ENCODE data around the gene TP73.

Gene TP73

DNA sequence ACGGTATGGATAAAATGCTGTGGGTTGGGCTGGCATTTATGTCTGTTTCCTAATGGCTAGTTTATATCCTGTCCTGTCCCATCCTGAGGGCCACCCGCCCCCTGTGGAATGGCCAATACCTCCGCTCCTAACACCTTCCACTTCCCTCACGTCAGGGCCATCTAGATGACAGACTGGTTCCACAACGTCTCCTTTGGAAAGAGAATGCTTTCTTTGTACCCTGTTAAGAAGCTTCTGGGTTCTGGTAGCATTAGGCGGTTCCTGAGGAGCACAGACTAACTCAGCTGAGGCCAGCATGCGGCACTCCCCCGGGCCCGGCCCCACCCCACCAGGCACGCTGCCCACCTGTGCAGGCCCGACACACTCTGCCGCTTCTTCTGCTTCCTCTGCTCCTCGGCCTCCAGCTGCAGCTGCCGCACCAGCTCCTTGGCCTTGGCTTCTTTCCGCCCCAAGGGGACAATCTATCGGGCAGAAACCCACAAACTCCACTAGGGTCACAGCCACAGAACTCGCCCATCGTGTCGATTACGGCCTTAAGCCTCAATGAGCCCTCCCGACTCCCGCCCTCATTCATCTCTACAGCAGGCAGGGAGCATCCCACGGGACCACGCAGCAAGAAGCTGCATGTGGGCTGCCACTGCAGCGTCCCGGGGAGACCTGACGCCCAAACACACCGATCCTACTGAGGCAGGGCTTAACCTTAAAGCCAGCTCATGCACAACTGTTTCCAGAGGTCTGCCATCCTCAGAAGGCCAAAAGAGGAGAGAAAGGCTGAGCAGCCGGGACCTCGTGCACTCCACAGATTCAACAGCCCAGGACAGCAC lies 131.5 kb downstream of the TP73 start:
- TF ChIP-seq TCF4 (CRISPR knock-in tag; IDR thresholded peaks at IDR 0.05; ENCODE audit: borderline replicate concordance) (no peak), ARNTL (CRISPR knock-in tag; IDR thresholded peaks at IDR 0.05; ENCODE audit: borderline replicate concordance, low read depth) (no peak), CSDC2 (CRISPR knock-in tag; IDR thresholded peaks at IDR 0.05) (no peak), BACH2 (CRISPR knock-in tag; IDR thresholded peaks at IDR 0.05; ENCODE audit: borderline replicate concordance) (no peak), GLIS3 (CRISPR knock-in tag; IDR thresholded peaks at IDR 0.05) (no peak), ZFP30 (CRISPR knock-in tag; IDR thresholded peaks at IDR 0.05) (no peak), ISL1 (CRISPR knock-in tag; IDR thresholded peaks at IDR 0.05) (no peak), ZFP3 (CRISPR knock-in tag; IDR thresholded peaks at IDR 0.05) (no peak), ZC3H10 (CRISPR knock-in tag; IDR thresholded peaks at IDR 0.05) (no peak), ZNF8 (CRISPR knock-in tag; IDR thresholded peaks at IDR 0.05) (no peak), RARB (CRISPR knock-in tag; IDR thresholded peaks at IDR 0.05) (no peak), OSR1 (CRISPR knock-in tag; IDR thresholded peaks at IDR 0.05) (no peak)
- TF ChIP-seq, protein P1, sequence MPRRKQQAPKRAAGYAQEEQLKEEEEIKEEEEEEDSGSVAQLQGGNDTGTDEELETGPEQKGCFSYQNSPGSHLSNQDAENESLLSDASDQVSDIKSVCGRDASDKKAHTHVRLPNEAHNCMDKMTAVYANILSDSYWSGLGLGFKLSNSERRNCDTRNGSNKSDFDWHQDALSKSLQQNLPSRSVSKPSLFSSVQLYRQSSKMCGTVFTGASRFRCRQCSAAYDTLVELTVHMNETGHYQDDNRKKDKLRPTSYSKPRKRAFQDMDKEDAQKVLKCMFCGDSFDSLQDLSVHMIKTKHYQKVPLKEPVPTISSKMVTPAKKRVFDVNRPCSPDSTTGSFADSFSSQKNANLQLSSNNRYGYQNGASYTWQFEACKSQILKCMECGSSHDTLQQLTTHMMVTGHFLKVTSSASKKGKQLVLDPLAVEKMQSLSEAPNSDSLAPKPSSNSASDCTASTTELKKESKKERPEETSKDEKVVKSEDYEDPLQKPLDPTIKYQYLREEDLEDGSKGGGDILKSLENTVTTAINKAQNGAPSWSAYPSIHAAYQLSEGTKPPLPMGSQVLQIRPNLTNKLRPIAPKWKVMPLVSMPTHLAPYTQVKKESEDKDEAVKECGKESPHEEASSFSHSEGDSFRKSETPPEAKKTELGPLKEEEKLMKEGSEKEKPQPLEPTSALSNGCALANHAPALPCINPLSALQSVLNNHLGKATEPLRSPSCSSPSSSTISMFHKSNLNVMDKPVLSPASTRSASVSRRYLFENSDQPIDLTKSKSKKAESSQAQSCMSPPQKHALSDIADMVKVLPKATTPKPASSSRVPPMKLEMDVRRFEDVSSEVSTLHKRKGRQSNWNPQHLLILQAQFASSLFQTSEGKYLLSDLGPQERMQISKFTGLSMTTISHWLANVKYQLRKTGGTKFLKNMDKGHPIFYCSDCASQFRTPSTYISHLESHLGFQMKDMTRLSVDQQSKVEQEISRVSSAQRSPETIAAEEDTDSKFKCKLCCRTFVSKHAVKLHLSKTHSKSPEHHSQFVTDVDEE (CRISPR knock-in tag; IDR thresholded peaks at IDR 0.05): no peak
- TF ChIP-seq, protein P2, sequence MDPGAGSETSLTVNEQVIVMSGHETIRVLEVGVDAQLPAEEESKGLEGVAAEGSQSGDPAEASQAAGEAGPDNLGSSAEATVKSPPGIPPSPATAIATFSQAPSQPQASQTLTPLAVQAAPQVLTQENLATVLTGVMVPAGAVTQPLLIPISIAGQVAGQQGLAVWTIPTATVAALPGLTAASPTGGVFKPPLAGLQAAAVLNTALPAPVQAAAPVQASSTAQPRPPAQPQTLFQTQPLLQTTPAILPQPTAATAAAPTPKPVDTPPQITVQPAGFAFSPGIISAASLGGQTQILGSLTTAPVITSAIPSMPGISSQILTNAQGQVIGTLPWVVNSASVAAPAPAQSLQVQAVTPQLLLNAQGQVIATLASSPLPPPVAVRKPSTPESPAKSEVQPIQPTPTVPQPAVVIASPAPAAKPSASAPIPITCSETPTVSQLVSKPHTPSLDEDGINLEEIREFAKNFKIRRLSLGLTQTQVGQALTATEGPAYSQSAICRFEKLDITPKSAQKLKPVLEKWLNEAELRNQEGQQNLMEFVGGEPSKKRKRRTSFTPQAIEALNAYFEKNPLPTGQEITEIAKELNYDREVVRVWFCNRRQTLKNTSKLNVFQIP (CRISPR knock-in tag; IDR thresholded peaks at IDR 0.05; ENCODE audit: borderline replicate concordance, low read depth): no peak
- TF ChIP-seq, protein P3, sequence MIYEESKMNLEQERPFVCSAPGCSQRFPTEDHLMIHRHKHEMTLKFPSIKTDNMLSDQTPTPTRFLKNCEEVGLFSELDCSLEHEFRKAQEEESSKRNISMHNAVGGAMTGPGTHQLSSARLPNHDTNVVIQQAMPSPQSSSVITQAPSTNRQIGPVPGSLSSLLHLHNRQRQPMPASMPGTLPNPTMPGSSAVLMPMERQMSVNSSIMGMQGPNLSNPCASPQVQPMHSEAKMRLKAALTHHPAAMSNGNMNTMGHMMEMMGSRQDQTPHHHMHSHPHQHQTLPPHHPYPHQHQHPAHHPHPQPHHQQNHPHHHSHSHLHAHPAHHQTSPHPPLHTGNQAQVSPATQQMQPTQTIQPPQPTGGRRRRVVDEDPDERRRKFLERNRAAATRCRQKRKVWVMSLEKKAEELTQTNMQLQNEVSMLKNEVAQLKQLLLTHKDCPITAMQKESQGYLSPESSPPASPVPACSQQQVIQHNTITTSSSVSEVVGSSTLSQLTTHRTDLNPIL (CRISPR knock-in tag; IDR thresholded peaks at IDR 0.05; ENCODE audit: low read depth): no peak
- no peak for ATAC-seq

DNA sequence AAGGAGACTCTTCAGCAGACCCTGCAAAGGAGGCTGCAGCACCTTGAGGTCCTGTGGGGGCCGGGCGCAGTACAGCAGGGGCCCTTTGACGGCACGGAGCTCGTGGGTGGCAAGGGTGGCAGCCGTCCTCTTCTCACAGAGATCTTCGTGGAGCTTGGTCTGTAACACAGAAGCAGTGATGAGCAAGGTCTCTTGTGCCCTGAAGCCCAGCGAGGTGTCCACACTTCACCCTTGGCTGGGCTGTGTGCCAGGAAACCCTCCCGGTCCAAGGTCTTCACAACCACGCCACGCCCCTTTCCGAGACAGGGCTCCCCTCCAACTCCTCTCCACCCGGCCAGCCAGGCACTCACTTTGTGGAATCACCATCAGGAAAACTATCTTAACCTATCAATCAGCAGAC lies 132.7 kb downstream of the TP73 start:
- TF ChIP-seq, protein P2 (CRISPR knock-in tag; IDR thresholded peaks at IDR 0.05; ENCODE audit: borderline replicate concordance, low read depth): no peak
- TF ChIP-seq, protein P4, sequence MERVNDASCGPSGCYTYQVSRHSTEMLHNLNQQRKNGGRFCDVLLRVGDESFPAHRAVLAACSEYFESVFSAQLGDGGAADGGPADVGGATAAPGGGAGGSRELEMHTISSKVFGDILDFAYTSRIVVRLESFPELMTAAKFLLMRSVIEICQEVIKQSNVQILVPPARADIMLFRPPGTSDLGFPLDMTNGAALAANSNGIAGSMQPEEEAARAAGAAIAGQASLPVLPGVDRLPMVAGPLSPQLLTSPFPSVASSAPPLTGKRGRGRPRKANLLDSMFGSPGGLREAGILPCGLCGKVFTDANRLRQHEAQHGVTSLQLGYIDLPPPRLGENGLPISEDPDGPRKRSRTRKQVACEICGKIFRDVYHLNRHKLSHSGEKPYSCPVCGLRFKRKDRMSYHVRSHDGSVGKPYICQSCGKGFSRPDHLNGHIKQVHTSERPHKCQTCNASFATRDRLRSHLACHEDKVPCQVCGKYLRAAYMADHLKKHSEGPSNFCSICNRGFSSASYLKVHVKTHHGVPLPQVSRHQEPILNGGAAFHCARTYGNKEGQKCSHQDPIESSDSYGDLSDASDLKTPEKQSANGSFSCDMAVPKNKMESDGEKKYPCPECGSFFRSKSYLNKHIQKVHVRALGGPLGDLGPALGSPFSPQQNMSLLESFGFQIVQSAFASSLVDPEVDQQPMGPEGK (CRISPR knock-in tag; IDR thresholded peaks at IDR 0.05; ENCODE audit: borderline replicate concordance): no peak
- TF ChIP-seq ZNF565 (CRISPR knock-in tag; conservative IDR thresholded peaks at IDR 0.05; ENCODE audit: low read depth) (no peak), TOX (CRISPR knock-in tag; IDR thresholded peaks at IDR 0.05; ENCODE audit: borderline replicate concordance) (no peak), ZNF8 (CRISPR knock-in tag; IDR thresholded peaks at IDR 0.05) (no peak), BACH2 (CRISPR knock-in tag; IDR thresholded peaks at IDR 0.05; ENCODE audit: borderline replicate concordance) (no peak), CSDC2 (CRISPR knock-in tag; IDR thresholded peaks at IDR 0.05) (no peak)
- ATAC-seq: no peak

DNA sequence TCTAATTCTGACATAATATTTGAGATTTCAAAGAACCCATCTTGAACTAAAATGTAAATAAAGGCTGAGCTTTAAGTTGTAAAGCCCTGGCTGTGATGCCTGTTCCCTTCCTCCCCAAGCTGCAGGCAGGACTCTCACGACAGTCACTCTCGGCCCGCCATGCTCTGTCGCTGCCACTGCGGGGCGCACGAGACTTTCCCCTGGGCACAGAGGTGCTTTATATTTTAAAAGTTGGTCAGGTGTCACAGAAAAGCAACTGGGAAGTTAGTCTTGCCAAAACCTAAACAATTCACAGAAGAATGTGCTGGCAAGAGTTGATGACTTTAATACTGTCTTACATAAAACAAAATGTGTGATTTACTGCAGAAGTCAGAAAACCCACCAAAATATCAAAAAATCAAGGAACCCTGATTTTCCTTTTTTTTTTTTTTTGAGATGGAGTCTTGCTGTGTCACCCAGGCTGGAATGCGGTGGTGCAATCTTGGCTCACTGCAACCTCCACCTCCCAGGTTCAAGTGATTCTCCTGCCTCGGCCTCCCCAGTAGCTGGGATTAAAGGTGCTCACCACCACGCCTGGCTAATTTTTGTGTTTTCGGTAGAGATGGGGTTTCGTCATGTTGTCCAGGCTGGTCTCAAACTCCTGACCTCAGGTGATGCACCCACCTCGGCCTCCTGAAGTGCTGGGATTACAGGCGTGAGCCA lies 133.3 kb downstream of the TP73 start:
- ATAC-seq: 0 out of 3 replicates have a peak, but pooled peaks have one; percentile 40
- TF ChIP-seq BACH2 (CRISPR knock-in tag; IDR thresholded peaks at IDR 0.05; ENCODE audit: borderline replicate concordance) (no peak), ESRRG (CRISPR knock-in tag; IDR thresholded peaks at IDR 0.05) (no peak), ZFP30 (CRISPR knock-in tag; IDR thresholded peaks at IDR 0.05) (no peak), GLIS3 (CRISPR knock-in tag; IDR thresholded peaks at IDR 0.05) (no peak)
- TF ChIP-seq, protein P1 (CRISPR knock-in tag; IDR thresholded peaks at IDR 0.05): no peak
- TF ChIP-seq, protein P3 (CRISPR knock-in tag; IDR thresholded peaks at IDR 0.05; ENCODE audit: low read depth): no peak
- TF ChIP-seq, protein P2 (CRISPR knock-in tag; IDR thresholded peaks at IDR 0.05; ENCODE audit: borderline replicate concordance, low read depth): no peak

Measured in SK-N-SH treated with all-trans-retinoic acid at 6 μM for 48 hours (cell line).